HK-2 (cell line): ENCODE data around the gene HOXD8.

Source experiments
- DNase-seq: peaks from one replicate; pipeline ENCODE4 v3.0.0-alpha.2; 2018; ENCODE audit not compliant: unreplicated experiment

The HOXD8 gene

GRCh38 chr2:176146645-176147044, 17.1 kb downstream of the HOXD8 start:
- no peak for DNase-seq

GRCh38 chr2:176147210-176147799, 17.8 kb downstream of the HOXD8 start:
- DNase-seq = no peak

- DNase-seq = no peak
Observed at GRCh38 chr2:176147800-176148496, 18.4 kb downstream of the HOXD8 start.

- DNase-seq = no peak
Observed at GRCh38 chr2:176148751-176149421, 19.4 kb downstream of the HOXD8 start.

GRCh38 chr2:176149481-176149938, 20.0 kb downstream of the HOXD8 start:
- no peak for DNase-seq

GRCh38 chr2:176149939-176150583, 20.6 kb downstream of the HOXD8 start:
- DNase-seq = no peak

GRCh38 chr2:176150584-176151441, 21.3 kb downstream of the HOXD8 start:
- no peak for DNase-seq

- peak; percentile 44 for DNase-seq
Observed at GRCh38 chr2:176151442-176152287, 22.2 kb downstream of the HOXD8 start, which contains the start of gene HOXD4. HOXD4 (plus strand) TSS chr2:176151550; CDS start chr2:176151634, 84 bp downstream.

- DNase-seq = peak; percentile 55
Observed at GRCh38 chr2:176152350-176153181, 23.1 kb downstream of the HOXD8 start.

GRCh38 chr2:176154576-176155252, 25.2 kb downstream of the HOXD8 start:
- no peak for DNase-seq

- no peak for DNase-seq
Observed at GRCh38 chr2:176155356-176156044, 26.0 kb downstream of the HOXD8 start.

- DNase-seq = no peak
Observed at GRCh38 chr2:176156301-176156806, 26.8 kb downstream of the HOXD8 start.

- DNase-seq = no peak
Observed at GRCh38 chr2:176156807-176157498, 27.4 kb downstream of the HOXD8 start, which contains the start of gene HOXD3. HOXD3 (plus strand) TSS chr2:176157307; CDS start chr2:176169115, 11,808 bp downstream.

GRCh38 chr2:176157499-176158185, 28.1 kb downstream of the HOXD8 start:
- no peak for DNase-seq

GRCh38 chr2:176158186-176158591, 28.7 kb downstream of the HOXD8 start:
- DNase-seq = no peak

GRCh38 chr2:176158855-176159662, 29.6 kb downstream of the HOXD8 start:
- DNase-seq = no peak
